HEK293 (cell line): ENCODE results near the gene MSI2.

ENCODE experiments used
- CTCF ChIA-PET: fragments of 350-600 bp; formaldehyde crosslinking; extraction: SDS; loops from one replicate; lab custom pipeline; 2021; ENCODE audit warnings: antibody characterized with exemption; lab: Yijun Ruan, JAX
- POLR2A ChIA-PET: fragments of 300-600 bp; formaldehyde crosslinking; extraction: SDS; loops from one replicate; lab custom pipeline; 2020; ENCODE audit warnings: antibody characterized with exemption, inconsistent platforms; lab: Yijun Ruan, JAX
- H3K27ac ChIP-seq: fragments of 200-500 bp; sonication (Bioruptor generic); 2 replicates; pipeline ENCODE4 v1.5.1; 2014; ENCODE audit warnings: low read depth, low read length, control low read depth, inconsistent platforms; ENCODE audit errors: extremely low read depth
- H3K36me3 ChIP-seq, 2 experiments: fragments of 200-500 bp in 1 of 2; sonication (Bioruptor generic) in 1 of 2; 1 replicate in 1 of 2; 2 replicates in 1 of 2; pipeline ENCODE4 v1.5.1; 2014 to 2017; ENCODE audit warnings: inconsistent platforms in 2 of 2, low read length in 2 of 2; ENCODE audit not compliant: control insufficient read depth in 2 of 2, insufficient read depth in 1 of 2
- H3K4me1 ChIP-seq: fragments of 200-500 bp; sonication (Bioruptor generic); 2 replicates; pipeline ENCODE4 v1.5.1; 2014; ENCODE audit warnings: mild to moderate bottlenecking, low read length, inconsistent platforms; ENCODE audit not compliant: control insufficient read depth, insufficient read depth
- H3K4me3 ChIP-seq: 2 replicates; pipeline ENCODE4 v1.5.1; 2011; ENCODE audit warnings: low read depth, mild to moderate bottlenecking, control low read depth, low read length, moderate library complexity
- H3K9me3 ChIP-seq: fragments of 200-500 bp; sonication (Bioruptor generic); 2 replicates; pipeline ENCODE4 v1.5.1; 2014; ENCODE audit warnings: low read depth, low read length, inconsistent platforms; ENCODE audit not compliant: control insufficient read depth, insufficient read depth
- BCL6B ChIP-seq: fragments of 450-650 bp; formaldehyde crosslinking; IDR thresholded peaks from 2 replicates; pipeline ENCODE4 v1.5.1; 2017; ENCODE audit warnings: missing biosample characterization, missing genetic modification characterization
- ELK4 ChIP-seq: IDR thresholded peaks from 2 replicates; pipeline ENCODE4 v1.6.1; 2011; ENCODE audit warnings: mild to moderate bottlenecking, low read depth, low read length, borderline replicate concordance
- GLI4 ChIP-seq: fragments of 450-650 bp; formaldehyde crosslinking; IDR thresholded peaks from 2 replicates; pipeline ENCODE4 v1.5.1; 2016; ENCODE audit warnings: missing biosample characterization, missing genetic modification characterization
- HOXA7 ChIP-seq: sonication (generic); formaldehyde crosslinking; IDR thresholded peaks from 2 replicates; pipeline ENCODE4 v1.8.1; 2022; ENCODE audit warnings: missing genetic modification reagents, borderline replicate concordance
- KLF17 ChIP-seq: fragments of 450-650 bp; formaldehyde crosslinking; IDR thresholded peaks from 2 replicates; pipeline ENCODE4 v1.5.1; 2016; ENCODE audit warnings: missing biosample characterization, missing genetic modification characterization
- SALL2 ChIP-seq: fragments of 450-650 bp; formaldehyde crosslinking; IDR thresholded peaks from 2 replicates; pipeline ENCODE4 v1.5.0; 2017; ENCODE audit warnings: missing biosample characterization, mild to moderate bottlenecking, missing genetic modification characterization, borderline replicate concordance
- SP7 ChIP-seq: fragments of 450-650 bp; formaldehyde crosslinking; IDR thresholded peaks from 2 replicates; pipeline ENCODE4 v1.5.1; 2016; ENCODE audit warnings: missing biosample characterization, missing genetic modification characterization
- ZNF10 ChIP-seq: fragments of 450-650 bp; formaldehyde crosslinking; IDR thresholded peaks from 2 replicates; pipeline ENCODE4 v1.5.1; 2017; ENCODE audit warnings: missing biosample characterization, missing genetic modification characterization
- ZNF133 ChIP-seq: fragments of 450-650 bp; formaldehyde crosslinking; IDR thresholded peaks from 2 replicates; pipeline ENCODE4 v1.5.1; 2016; ENCODE audit warnings: missing biosample characterization, missing genetic modification characterization
- ZNF341 ChIP-seq: fragments of 450-650 bp; formaldehyde crosslinking; IDR thresholded peaks from 2 replicates; pipeline ENCODE4; 2016; ENCODE audit warnings: low read depth, missing biosample characterization, missing genetic modification characterization
- ZNF510 ChIP-seq: fragments of 450-650 bp; formaldehyde crosslinking; IDR thresholded peaks from 2 replicates; pipeline ENCODE4 v1.5.1; 2018; ENCODE audit warnings: mild to moderate bottlenecking, missing genetic modification characterization, missing biosample characterization; ENCODE audit not compliant: insufficient replicate concordance
- ZNF521 ChIP-seq: fragments of 450-650 bp; formaldehyde crosslinking; IDR thresholded peaks from 2 replicates; pipeline ENCODE4 v1.5.1; 2017; ENCODE audit warnings: missing biosample characterization, mild to moderate bottlenecking, missing genetic modification characterization
- ZNF530 ChIP-seq: fragments of 450-650 bp; formaldehyde crosslinking; IDR thresholded peaks from 2 replicates; pipeline ENCODE4 v1.5.1; 2016; ENCODE audit warnings: low read depth, missing biosample characterization, missing genetic modification characterization
- ZNF555 ChIP-seq: fragments of 450-650 bp; formaldehyde crosslinking; conservative IDR thresholded peaks from 2 replicates; pipeline ENCODE4 v1.5.1; 2017; ENCODE audit warnings: missing biosample characterization, mild to moderate bottlenecking, missing genetic modification characterization, inconsistent platforms
- ZNF621 ChIP-seq: fragments of 450-650 bp; formaldehyde crosslinking; IDR thresholded peaks from 2 replicates; pipeline ENCODE4 v1.5.1; 2017; ENCODE audit warnings: missing biosample characterization, missing genetic modification characterization
- ZNF623 ChIP-seq: fragments of 450-650 bp; formaldehyde crosslinking; IDR thresholded peaks from 2 replicates; pipeline ENCODE4 v1.5.1; 2016; ENCODE audit warnings: missing biosample characterization, missing genetic modification characterization
- ZNF626 ChIP-seq: fragments of 450-650 bp; sonication (Bioruptor Pico); formaldehyde crosslinking; IDR thresholded peaks from 2 replicates; pipeline ENCODE4 v1.5.1; 2018; ENCODE audit warnings: missing biosample characterization, missing genetic modification characterization, inconsistent platforms
- ZNF654 ChIP-seq: fragments of 450-650 bp; formaldehyde crosslinking; IDR thresholded peaks from 2 replicates; pipeline ENCODE4 v1.5.1; 2016; ENCODE audit warnings: low read depth, missing biosample characterization, missing genetic modification characterization
- ZNF664 ChIP-seq: fragments of 450-650 bp; formaldehyde crosslinking; IDR thresholded peaks from 2 replicates; pipeline ENCODE4 v1.5.1; 2016; ENCODE audit warnings: missing biosample characterization, missing genetic modification characterization
- ZNF704 ChIP-seq: fragments of 450-650 bp; formaldehyde crosslinking; IDR thresholded peaks from 2 replicates; pipeline ENCODE4 v1.5.1; 2016; ENCODE audit warnings: missing biosample characterization, missing genetic modification characterization
- ZNF76 ChIP-seq: fragments of 450-650 bp; formaldehyde crosslinking; IDR thresholded peaks from 2 replicates; pipeline ENCODE4; 2016; ENCODE audit warnings: low read depth, missing biosample characterization, missing genetic modification characterization, borderline replicate concordance
- ZNF843 ChIP-seq: fragments of 450-650 bp; formaldehyde crosslinking; IDR thresholded peaks from 2 replicates; pipeline ENCODE4 v1.5.1; 2016; ENCODE audit warnings: missing biosample characterization, missing genetic modification characterization
- ZSCAN4 ChIP-seq: fragments of 450-650 bp; formaldehyde crosslinking; IDR thresholded peaks from 2 replicates; pipeline ENCODE4 v1.5.1; 2017; ENCODE audit warnings: missing biosample characterization, missing genetic modification characterization
- TF ChIP-seq, protein P1 (sequence below): fragments of 450-650 bp; formaldehyde crosslinking; IDR thresholded peaks from 2 replicates; pipeline ENCODE4 v1.5.1; 2017; ENCODE audit warnings: missing biosample characterization, missing genetic modification characterization

The MSI2 gene

GRCh38 chr17:57684711-57685498, 428.6 kb downstream of the MSI2 start:
- TF ChIP-seq ZNF654: no peak
- TF ChIP-seq ZNF530 (tag by site-specific recombination): no peak
- no peak for TF ChIP-seq ZNF10 (tag by site-specific recombination)
- no peak for TF ChIP-seq ZNF133
- TF ChIP-seq, protein P1, sequence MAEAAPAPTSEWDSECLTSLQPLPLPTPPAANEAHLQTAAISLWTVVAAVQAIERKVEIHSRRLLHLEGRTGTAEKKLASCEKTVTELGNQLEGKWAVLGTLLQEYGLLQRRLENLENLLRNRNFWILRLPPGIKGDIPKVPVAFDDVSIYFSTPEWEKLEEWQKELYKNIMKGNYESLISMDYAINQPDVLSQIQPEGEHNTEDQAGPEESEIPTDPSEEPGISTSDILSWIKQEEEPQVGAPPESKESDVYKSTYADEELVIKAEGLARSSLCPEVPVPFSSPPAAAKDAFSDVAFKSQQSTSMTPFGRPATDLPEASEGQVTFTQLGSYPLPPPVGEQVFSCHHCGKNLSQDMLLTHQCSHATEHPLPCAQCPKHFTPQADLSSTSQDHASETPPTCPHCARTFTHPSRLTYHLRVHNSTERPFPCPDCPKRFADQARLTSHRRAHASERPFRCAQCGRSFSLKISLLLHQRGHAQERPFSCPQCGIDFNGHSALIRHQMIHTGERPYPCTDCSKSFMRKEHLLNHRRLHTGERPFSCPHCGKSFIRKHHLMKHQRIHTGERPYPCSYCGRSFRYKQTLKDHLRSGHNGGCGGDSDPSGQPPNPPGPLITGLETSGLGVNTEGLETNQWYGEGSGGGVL (tag by site-specific recombination): no peak
- TF ChIP-seq ZSCAN4 (tag by site-specific recombination): no peak
- TF ChIP-seq ZNF664 (tag by site-specific recombination): no peak
- TF ChIP-seq ZNF510 (tag by site-specific recombination): no peak
- no peak for TF ChIP-seq ZNF626
- H3K36me3 ChIP-seq: no peaks in the 10 kb centered on the region
- H3K4me3 ChIP-seq: no peak overlapping the region
- H3K4me1 ChIP-seq: no peaks in the 10 kb centered on the region
- no peaks in the 10 kb centered on the region for H3K9me3 ChIP-seq
- H3K27ac ChIP-seq: no peak overlapping the region
- CTCF ChIA-PET: interaction anchor here (0.5 to 6.5 kb wide), 5 partner anchors 9 to 615 kb away, joined by 3 to 54 read pairs (median 3); no protein-coding TSS in a partner anchor
- POLR2A ChIA-PET: no interaction called here

DNA sequence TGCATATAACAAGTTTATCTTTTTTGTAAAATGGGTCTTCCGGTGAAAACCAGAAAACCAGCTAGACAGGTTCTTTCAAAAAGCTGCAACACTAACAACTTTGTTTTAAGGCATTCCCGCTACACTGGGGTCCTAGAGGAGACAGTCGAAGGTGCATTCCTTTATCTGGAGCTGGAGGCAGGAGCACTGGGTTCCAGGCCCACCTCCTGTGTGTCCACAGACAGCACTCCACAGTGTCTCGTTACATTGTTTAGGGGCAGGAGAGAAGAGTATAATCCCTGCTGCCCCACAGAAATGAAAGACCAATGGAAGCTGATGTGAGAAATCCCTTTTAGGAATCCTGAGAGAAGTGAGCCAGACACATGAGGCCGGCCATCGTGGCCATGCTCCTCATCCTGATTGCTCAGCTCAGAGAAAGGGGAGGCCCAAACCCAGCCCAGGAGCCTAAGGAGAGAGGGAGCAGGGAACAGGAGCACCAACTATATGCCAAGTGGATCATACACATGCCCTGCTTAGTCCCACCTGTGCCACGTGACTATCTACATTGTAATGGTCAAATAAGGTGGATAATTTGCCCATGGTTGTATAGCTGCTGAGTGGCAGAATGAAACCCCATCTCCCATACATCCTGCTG, 429.3 kb downstream of the MSI2 start:
- ChIA-PET CTCF (interaction anchor here (0.5 to 6.5 kb wide), 4 partner anchors 14 to 615 kb away, joined by 3 to 54 read pairs (median 6); no protein-coding TSS in a partner anchor), POLR2A (no interaction called here)
- H3K36me3 ChIP-seq: no peaks in the 10 kb centered on the region
- no peak overlapping the region for H3K27ac ChIP-seq
- no peaks in the 10 kb centered on the region for H3K9me3 ChIP-seq
- H3K4me1 ChIP-seq: no peaks in the 10 kb centered on the region
- H3K4me3 ChIP-seq: no peak overlapping the region
- TF ChIP-seq ZNF76 (tag by site-specific recombination): no peak
- TF ChIP-seq ZNF843 (tag by site-specific recombination): no peak
- TF ChIP-seq KLF17 (tag by site-specific recombination): no peak
- TF ChIP-seq ZNF555: no peak
- TF ChIP-seq ELK4: no peak
- TF ChIP-seq HOXA7 (CRISPR knock-in tag): no peak
- no peak for TF ChIP-seq ZNF521 (tag by site-specific recombination)
- TF ChIP-seq ZNF621 (tag by site-specific recombination): no peak
- no peak for TF ChIP-seq SP7 (tag by site-specific recombination)
- no peak for TF ChIP-seq ZNF704 (tag by site-specific recombination)
- no peak for TF ChIP-seq ZNF341 (tag by site-specific recombination)
- no peak for TF ChIP-seq SALL2 (tag by site-specific recombination)
- TF ChIP-seq BCL6B (tag by site-specific recombination): no peak
- no peak for TF ChIP-seq GLI4 (tag by site-specific recombination)
- TF ChIP-seq ZNF623 (tag by site-specific recombination): no peak
